HG02973 (cell line): Measurements from ENCODE around the gene ZBTB7B.
A peak's percentile ranks its signal among the peaks of the same experiment; 100 is the strongest.
"Not testable (repeated sequence)": the region's sequence is repeated elsewhere in the genome, so short reads cannot be mapped to it uniquely, and the experiment has no call there.

Experiments
- ATAC-seq: cut with Tn5 transposase; IDR thresholded peaks from one replicate; pipeline ENCODE4 v1.9.1; 2021; ENCODE audit warnings: moderate library complexity; ENCODE audit not compliant: unreplicated experiment

The ZBTB7B gene

DNA sequence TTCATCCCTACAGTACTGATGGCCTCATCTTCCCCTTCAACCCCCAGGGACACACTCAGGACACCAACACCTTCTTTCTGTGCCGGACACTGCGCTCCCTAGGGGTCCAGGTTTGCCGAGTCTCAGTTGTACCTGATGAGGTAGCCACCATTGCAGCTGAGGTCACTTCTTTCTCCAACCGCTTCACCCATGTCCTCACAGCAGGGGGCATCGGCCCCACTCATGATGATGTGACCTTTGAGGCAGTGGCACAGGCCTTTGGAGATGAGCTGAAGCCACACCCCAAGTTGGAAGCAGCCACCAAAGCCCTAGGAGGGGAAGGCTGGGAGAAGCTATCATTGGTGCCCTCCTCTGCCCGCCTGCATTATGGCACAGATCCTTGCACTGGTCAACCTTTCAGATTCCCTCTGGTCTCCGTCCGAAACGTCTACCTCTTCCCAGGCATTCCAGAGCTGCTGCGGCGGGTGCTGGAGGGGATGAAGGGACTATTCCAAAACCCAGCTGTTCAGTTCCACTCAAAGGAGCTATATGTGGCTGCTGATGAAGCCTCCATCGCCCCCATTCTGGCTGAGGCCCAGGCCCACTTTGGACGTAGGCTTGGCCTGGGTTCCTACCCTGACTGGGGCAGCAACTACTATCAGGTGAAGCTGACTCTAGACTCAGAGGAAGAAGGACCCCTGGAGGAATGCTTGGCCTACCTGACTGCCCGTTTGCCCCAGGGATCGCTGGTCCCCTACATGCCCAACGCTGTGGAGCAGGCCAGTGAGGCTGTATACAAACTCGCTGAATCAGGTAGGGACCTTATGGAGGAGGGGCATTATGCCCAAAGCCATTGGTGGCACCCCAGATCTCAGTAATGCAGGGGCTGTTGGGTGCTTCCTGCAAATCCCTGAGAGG is 14.3 kb upstream of the ZBTB7B start:
- ATAC-seq, result no peak

DNA sequence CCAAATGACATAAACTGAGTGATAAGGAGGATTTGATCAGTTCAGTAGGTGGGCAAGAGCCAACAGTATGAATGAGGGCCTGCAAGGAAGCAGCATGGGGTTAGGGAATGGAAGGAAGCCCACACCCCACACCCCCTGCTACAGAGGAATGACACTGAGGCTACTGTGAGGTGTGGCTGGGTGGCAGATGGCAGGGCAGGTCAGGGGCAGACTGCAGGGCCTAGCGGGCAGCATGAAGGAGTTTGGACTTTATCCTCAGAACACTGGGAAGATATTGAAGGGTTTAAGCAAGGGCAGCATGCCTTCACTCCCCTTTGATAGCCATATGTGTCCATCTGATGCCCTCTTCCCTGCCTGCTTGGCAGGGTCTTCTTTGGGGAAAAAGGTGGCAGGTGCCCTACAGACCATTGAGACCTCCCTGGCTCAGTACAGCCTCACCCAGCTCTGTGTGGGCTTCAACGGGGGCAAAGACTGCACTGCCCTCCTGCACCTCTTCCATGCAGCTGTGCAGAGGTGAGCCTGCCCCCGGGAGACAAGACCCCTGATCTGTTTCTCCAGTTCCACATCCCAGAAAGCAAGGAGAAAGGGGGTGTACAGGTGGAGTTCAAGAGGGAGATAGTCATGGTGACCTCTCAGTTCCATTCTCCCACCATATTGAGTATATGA is 13.3 kb upstream of the ZBTB7B start:
- ATAC-seq, result no peak

DNA sequence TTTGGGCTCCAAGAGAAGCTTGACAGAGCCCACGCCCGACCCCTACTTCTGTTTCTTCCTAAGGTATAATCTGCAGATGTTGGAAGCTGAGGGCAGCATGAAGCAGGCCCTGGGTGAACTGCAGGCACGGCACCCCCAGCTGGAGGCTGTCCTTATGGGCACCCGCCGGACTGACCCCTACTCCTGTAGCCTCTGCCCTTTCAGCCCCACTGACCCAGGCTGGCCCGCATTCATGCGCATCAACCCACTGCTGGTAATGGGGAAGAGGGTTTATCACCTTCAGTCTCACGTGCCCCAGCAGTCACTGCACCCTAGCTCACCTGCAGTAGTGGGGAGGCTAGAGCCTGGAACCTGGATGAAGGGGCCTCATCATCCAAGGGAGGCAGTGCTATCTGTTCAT is 12.3 kb upstream of the ZBTB7B start:
- no peak for ATAC-seq

DNA sequence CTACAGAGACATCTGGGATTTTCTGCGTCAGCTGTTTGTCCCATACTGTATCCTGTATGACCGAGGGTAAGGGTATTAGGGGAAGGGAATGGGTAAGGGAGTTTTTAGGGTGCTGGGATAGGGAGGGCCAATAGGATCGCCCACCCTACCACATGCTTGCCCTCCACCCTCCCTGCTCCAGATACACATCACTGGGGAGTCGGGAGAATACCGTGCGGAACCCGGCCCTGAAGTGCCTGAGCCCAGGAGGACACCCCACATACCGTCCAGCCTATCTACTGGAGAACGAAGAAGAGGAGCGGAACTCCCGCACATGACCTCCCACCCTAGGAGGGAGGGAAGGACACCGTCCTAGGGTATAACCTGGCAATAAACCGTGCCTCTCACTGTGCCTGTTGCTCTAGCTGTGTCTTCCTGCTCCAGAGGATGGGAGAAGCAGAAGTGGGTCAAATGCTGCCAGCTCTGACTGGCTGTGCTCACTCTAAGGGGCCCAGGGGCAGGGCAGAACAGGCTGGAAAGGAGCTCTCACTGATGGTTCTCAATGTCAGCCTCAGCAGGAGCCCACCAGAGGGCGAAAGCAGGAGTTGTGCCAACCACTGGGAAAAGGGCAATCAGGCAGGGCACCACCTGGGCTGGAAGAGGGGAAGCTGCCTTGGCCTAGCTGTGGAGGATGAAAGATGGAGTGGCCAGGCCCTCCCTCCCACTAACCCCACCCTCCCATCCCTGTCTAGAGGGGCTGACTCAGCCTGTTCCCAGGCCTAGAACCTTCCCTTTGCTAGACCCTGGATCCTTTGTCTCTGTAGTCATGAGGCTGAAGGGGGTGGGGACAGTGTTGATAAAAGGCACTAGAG is 9.7 kb upstream of the ZBTB7B start:
- no peak for ATAC-seq

DNA sequence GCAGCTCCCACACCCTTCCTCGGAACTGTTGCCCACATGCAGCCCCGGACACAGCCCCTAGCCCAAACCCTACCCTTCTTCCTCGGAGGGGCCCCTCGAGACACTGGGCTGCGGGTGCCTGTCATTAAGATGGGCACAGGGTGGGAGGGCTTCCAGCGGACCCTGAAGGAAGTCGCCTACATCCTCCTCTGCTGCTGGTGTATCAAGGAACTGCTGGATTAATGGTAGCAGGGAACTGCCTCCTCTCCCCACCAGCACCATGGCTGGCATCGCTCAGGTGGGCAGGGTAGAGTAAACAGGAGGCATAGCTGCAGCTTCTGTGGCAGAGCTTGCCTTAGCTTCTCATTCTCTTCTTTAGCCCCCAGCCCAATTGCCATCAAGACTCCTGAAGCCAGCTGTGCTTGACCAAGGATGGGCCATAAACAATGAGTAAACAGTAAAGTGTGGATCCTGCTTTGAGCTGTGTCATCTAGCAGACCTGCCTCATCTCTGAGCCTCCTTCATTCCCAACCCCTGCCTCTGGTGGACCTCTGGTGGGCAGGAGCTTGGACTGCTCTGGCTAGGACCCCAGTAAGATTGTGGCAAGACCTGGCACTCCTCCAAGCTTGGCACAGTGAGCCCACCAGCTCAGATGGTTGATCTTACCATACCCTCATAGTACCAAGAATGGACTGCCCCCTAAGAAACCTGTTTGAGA is 8.9 kb upstream of the ZBTB7B start, which contains the start of gene LENEP:
Gene LENEP, plus strand, starts transcription at position 15 of the 697 bp plus-strand sequence. Its CDS starts 22 bp downstream, at position 37.
- ATAC-seq, result no peak

DNA sequence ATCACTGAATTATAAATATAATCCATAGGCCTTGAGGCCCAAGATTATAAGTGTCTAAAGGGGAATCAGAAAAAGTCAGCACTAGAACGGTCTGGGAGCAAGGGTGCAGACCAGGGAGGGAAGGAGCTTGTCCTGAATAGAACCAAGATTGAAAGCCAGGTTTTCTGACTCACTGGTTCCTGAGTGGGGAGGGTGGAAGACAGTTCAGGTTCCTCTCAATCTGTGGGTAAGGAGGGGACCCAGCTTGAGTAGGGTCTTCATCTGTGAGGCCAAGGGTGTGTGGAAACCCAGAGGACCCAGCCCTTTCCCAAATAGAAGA is 8.4 kb upstream of the ZBTB7B start:
- no peak for ATAC-seq

DNA sequence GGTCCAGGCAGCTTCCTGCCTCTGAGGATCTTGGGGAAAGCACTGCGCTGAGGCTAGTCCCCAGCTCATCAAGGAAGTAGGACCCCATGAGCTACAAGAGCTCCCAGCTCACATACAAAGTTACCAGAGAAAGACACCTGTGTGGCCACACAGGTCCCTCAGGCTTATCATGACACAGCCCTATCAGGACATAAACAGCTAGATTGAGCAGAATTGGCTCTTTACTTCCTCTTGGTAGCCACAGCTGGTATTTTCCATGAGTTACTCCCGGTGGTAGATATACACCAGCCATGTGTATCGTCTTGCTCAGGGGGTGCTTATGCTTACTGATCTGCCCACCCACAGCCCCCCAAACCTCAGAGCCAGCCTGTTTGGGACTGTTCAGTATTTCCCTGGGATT is 8.0 kb upstream of the ZBTB7B start:
- ATAC-seq, result no peak

DNA sequence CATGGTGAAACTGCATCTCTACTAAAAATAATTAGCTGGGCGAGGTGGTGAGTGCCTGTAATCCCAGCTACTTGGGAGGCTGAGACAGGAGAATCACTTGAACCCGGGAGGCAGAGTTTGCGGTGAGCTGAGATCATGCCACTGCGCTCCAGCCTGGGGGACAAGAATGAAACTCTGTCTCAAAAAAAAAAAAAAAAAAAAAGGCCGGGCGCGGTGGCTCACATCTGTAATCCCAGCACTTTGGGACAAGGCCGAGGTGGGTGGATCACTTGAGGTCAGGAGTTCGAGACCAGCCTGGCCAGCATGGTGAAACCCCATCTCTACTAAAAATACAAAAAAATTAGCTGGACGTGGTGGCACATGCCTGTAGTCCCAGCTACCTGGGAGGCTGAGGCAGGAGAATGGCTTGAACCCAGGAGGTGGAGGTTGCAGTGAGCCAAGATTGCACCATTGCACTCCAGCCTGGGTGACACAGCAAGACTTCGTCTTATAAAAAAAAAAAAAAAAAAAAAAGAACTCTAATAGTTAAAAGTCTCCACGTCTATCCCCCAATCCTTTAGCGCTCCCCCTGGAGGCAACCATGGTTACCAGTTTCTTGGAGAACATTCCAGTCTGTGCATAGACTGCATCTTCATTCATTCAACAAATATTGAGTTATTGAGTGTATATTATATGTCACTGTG is 7.2 kb upstream of the ZBTB7B start:
- ATAC-seq, result not testable (repeated sequence)

DNA sequence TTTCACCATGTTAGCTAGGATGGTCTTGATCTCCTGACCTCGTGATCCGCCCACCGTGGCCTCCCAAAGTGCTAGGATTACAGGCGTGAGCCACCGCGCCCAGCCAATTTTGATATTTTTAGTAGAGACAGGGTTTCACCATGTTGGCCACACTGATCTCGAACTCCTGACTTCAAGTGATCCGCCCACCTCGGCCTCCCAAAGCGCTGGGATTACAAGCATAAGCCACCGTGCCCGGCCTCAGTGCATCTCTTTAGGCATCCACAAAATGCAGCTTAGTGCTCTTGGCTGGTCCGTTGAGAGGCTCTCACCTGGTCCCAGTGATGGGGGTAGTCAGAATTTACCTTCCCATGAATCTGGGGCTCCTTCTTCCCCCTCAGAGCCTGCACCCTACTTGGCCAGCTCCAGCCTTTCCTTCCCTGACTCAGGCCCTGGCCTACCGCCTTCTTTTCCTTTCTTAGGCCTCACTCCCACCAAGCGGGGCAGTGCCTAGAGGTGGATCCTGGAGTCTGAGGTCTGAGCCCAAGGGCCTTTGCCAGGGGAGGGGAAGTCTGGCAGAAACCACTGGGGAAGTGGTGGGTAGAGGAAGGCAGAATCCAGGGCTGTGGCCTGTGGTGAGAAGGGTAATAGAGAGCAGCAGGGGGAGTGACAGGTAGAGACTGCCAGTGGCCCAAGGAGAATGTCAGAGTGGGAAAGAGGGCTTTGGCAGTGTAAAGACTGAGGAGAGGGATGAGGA is 5.5 kb upstream of the ZBTB7B start:
- no peak for ATAC-seq

DNA sequence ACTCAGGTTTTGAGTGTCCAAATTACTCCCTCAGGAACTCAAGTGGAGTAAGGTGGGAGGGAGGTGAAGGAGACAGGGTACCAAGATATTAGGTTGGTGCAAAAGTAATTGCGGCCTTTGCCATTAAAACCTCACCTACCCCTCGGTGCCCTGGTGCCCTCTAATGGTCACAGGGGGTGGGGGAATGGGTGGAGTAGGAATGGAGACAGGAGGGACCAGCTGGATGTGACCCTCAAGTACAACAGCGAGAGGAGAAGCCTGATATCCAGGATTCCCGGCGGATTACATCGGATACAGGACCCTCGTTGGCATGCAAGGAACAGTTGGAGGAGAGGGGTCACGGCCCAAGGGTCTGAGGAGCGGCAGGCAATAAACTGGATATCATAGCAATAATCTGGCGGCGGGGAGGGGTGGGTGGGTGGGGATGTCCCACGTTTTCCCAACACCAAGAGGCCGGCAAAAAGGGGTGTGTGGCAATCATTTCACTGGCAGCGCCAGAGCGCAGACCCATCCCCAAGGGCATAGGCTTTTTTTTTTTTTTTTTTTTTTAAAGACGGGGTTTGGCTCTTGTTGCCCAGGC is 4.3 kb upstream of the ZBTB7B start:
- no peak for ATAC-seq

DNA sequence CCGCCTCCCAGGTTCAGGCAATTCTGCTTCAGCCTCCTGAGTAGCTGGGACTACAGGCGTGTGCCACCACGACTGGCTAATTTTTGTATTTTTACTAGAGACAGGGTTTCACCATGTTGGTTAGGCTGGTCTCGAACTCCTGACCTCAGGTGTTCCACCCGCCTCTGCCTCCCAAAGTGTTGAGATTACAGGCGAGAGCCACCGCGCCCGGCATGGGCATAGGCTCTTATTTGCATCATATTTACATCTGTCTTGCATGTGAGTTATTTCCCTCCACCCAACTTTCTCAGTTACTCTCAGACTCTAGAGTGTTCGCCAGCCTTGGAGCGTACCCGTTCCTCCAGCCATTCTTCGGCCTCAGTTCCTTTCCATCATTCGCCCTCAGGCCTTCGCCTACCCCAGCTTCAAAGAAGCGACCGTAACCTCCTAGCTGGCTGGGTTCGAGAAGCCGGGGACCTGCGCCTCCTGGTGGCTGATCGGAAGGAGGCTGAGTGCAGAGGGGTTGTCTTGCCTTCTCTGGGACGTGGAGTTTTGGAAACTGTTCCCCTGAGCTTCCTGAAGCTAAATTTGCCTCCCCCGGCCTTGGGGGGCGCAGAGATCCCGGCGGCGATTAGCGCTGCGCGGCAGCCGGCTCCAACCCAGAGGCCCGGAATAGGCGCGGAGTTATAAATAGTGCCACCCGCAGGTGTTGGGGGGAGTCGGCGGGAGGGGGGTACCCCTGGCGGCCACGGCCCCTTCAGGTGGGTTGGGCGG is 3.6 kb upstream of the ZBTB7B start:
- no peak for ATAC-seq

DNA sequence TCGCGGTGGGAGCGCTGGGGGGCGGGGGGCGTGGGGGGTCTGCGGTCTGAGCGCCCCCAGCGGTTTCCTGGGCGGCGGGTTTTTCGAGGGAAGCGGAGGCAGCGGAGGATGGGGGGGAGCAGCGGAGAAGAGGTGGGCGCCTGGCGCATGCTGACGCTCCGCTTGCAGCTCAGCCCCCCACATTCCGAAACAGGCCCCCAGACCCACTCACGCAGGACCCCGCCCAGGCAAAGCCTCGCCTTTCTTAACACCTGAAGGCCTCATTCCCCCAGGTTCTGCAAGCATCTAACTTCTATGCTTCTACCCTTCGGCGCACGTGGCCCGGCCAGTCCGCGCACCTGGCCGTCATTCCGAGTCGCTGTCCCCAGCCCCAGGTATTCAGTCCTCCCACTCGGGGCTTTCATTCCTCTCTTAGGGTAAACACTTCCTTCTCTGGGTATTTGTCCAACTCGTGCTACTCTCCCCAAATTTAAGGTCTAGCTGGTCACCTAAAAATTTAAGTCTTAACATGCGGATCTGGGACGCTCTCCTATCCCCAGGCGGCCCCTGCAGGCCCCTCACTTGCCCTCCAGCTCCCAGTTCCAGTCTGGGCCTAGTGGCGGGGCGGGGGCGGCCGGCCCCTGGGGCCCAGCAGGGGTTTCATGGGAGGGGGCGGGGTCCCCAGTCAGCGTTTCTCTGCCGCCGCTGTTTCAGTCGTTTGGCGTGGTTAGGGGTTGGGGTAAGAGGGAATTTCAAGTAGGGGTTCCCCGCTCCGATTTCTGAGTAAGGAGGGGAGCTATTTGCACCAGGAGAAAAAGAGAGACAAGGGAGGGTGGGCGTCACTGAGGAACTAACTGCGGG is 2.8 kb upstream of the ZBTB7B start:
- no peak for ATAC-seq

DNA sequence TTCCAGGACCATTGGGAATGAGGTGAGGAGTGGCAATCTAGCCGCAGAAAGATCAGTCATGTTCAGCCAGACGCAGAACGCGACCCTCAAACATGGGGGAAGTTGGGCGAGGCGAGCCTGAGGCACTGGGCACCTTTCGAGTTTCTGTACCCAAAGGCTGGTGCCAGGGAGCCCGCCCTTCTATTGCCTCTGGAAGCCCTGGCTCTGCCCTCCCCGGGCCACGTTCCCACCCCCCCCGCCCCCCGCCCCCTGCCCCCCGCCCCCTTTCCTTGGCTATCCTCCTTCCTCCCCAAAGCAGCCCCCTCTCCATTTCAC is 2.2 kb upstream of the ZBTB7B start:
- no peak for ATAC-seq

DNA sequence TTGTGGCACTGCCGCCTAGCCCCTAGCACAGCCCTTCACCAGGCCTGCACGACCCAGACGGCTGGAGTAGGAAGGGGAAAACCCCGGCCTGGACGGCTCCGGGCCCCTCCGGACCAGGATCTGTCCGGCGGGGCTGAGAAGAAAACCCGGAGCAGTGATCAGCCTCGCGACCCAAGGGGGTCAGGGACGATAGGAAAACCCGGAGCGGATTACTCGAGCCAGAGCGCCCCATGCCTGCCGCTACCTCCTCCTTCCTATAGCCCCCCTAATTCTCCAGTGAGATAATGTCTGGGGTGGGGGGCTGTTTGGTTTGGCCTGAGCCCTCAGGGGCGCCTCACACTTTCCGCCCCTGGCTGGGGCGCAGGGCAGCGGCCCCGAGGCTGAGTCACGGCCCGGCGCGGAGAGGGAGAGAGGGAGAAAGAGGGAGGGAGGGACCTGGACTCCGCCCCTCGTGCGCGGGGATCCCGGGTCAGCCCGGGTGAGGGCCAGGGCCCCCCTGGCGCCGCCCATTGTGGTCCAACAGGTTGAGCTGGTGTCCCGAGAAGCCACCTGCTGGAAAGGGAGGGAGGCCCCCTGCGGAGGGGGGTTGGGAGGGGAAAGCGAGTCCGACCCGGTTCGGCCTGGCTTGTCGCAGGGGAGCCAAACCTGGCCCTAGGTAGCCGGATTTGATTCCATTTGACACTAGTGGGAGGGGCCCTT is 1.7 kb upstream of the ZBTB7B start:
- ATAC-seq, result peak; percentile 36

DNA sequence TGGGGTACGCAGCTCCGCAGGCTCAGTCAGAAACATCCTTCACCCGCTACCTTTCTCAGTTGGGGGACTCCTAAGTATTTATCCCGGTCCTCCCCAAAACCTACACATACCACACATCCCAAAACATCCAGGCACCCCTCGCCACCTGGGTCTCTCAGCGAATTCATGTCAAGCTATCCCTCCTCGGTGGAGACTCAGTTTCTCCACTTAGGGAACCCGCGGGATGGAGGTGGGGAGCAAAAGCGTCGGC is 1.3 kb upstream of the ZBTB7B start:
- ATAC-seq, result no peak

DNA sequence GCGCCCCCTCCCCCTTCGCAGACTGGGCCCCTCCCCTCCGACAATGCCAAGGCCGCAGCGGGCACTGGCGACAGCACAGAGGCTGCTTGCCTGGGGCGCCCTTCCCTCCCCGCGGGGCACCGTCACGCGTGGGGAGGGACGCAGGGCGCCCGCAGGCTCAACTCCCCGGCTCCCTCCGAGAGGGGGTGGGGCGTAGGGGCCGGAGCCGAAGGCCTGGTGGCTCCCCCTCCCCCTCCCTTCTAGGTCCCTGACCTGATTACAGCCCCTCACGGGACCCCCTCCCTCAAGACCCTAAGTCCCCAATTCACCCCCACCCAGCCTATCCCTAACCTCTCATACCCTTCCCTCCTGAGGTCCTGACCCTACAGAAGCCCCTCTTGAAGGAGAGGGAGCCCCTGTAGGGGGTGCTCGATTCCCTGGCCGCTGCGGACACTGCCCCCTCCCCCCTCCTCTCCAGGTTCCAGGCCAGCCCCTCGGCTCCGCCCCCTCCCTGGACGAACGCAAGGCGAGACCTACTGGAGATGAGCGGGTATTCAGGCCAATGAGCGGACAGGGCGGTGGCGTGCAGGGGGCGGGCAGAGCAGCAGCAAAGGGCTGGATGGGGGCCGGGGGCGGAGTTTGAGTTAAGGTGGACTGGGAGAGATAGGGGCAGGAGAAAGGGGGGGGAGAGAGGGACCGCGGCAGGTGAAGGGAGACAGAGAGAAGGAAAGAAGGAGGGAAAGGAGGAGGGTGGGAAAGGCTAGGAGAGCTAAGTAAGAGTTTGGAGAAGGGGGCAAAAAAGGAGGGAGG is 733 bp upstream of the ZBTB7B start:
- peak; percentile 48 for ATAC-seq

DNA sequence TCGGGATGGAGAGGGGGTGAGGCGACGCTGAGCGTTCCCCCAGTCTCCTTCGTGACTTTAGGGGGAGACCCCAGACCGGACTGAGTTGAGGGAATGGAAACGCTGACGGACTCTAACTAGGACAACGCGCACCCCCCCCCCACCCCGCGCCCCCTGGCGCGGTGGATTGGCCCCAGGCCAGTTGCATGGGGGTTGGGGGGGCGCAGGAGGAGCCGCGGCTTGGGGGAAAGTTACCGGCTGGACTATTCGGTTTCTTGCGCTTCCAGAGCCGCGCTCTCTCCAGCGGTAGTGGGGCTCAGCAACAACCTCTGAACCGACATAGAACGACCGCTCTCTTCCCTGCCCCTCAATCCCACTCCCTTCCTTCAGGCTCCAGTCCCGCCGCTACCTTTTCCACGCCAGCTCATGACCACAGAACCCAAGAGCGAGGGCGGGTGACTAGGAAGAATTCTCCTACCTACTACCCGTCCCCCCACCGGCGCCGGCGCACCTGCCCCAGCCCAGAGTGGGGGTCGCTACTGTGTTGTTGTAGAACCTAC is 694 bp downstream of the ZBTB7B start:
- no peak for ATAC-seq
